ENCODE data around the gene NAALADL2.

GRCh38 chr3:175792245-175792644, 933.1 kb downstream of the NAALADL2 start:
- TF ChIP-seq CTCF (IDR thresholded peaks at IDR 0.05) (no peak), EZH2phosphoT487 (IDR thresholded peaks at IDR 0.05) (no peak), EZH2 (IDR thresholded peaks at IDR 0.05) (no peak)

Measured in neural progenitor cell (in vitro differentiated cells).